ENCODE results near the gene GABRA5. TPM values are rescaled to one million over a fixed set of nuclear protein-coding genes. Genes with fewer than 3 reads are reported as not detected.

The GABRA5 gene
- total RNA-seq, 1 experiment from 2014 or later: not detected

GRCh38 chr15:26981492-26981891 lies 114.6 kb downstream of the GABRA5 start:
- Histone ChIP-seq H3K4me1 (replicated peaks; ENCODE audit: insufficient read depth) (no peaks in the 10 kb centered on the region), H3K4me3 (no peak overlapping the region), H2AFZ (no peak overlapping the region), H3K27me3 (ENCODE audit: insufficient read depth, low read depth) (peaks cover 3% of the 10 kb centered on the region), H3K9me3 (ENCODE audit: insufficient read depth, low read depth) (no peaks in the 10 kb centered on the region), H3K79me2 (ENCODE audit: low read depth) (no peaks in the 10 kb centered on the region), H4K20me1 (ENCODE audit: insufficient read depth) (no peaks in the 10 kb centered on the region), H3K9me2 (ENCODE audit: insufficient read depth) (no peaks in the 10 kb centered on the region), H3F3A (ENCODE audit: insufficient read depth, low read depth) (no peaks in the 10 kb centered on the region), H3K4me2 (no peak overlapping the region), H3K27ac (no peak overlapping the region), H3K36me3 (ENCODE audit: low read depth) (no peaks in the 10 kb centered on the region)
- BruUV-seq (replicated peaks): no TSS peak
- POLR2A ChIA-PET (ENCODE audit: unreplicated experiment): no interaction called here
- CTCF ChIA-PET: no interaction called here
- no peak for DNase-seq
- intact Hi-C loops (cut with micrococcal nuclease; ENCODE audit: unreplicated experiment): no loop called here
- TF ChIP-seq CTCF (conservative IDR thresholded peaks at IDR 0.05) (no peak), EZH2 (IDR thresholded peaks at IDR 0.05; ENCODE audit: low read depth) (no peak)

GRCh38 chr15:26983822-26984221 lies 117.0 kb downstream of the GABRA5 start:
- Histone ChIP-seq H4K20me1 (ENCODE audit: insufficient read depth) (no peaks in the 10 kb centered on the region), H3K4me2 (no peak overlapping the region), H3F3A (ENCODE audit: insufficient read depth, low read depth) (no peaks in the 10 kb centered on the region), H3K9me2 (ENCODE audit: insufficient read depth) (no peaks in the 10 kb centered on the region), H3K36me3 (ENCODE audit: low read depth) (no peaks in the 10 kb centered on the region), H3K79me2 (ENCODE audit: low read depth) (no peaks in the 10 kb centered on the region), H3K4me3 (no peak overlapping the region), H3K27ac (no peak overlapping the region), H2AFZ (no peak overlapping the region), H3K27me3 (ENCODE audit: insufficient read depth, low read depth) (peaks cover 3% of the 10 kb centered on the region), H3K9me3 (ENCODE audit: insufficient read depth, low read depth) (no peaks in the 10 kb centered on the region), H3K4me1 (replicated peaks; ENCODE audit: insufficient read depth) (no peaks in the 10 kb centered on the region)
- BruUV-seq (replicated peaks): no TSS peak
- ChIA-PET POLR2A (ENCODE audit: unreplicated experiment) (no interaction called here), CTCF (no interaction called here)
- intact Hi-C loops (cut with micrococcal nuclease; ENCODE audit: unreplicated experiment): no loop called here
- TF ChIP-seq CTCF (conservative IDR thresholded peaks at IDR 0.05) (peak; percentile 27; the same call in 1 of the 2 replicates), EZH2 (IDR thresholded peaks at IDR 0.05; ENCODE audit: low read depth) (no peak)
- no peak for DNase-seq

GRCh38 chr15:26985050-26985449 lies 118.2 kb downstream of the GABRA5 start:
- no peak overlapping the region for H3K4me3 ChIP-seq
- H3K36me3 ChIP-seq (ENCODE audit: low read depth): no peaks in the 10 kb centered on the region

More at GRCh38 chr15:26985050-26985449, 118.2 kb downstream of the GABRA5 start:
- Histone ChIP-seq H3K79me2 (ENCODE audit: low read depth) (no peaks in the 10 kb centered on the region), H3K4me1 (replicated peaks; ENCODE audit: insufficient read depth) (no peaks in the 10 kb centered on the region), H3K27ac (no peak overlapping the region), H3F3A (ENCODE audit: insufficient read depth, low read depth) (no peaks in the 10 kb centered on the region), H3K27me3 (ENCODE audit: insufficient read depth, low read depth) (peaks cover 3% of the 10 kb centered on the region), H3K9me3 (ENCODE audit: insufficient read depth, low read depth) (no peaks in the 10 kb centered on the region), H3K9me2 (ENCODE audit: insufficient read depth) (no peaks in the 10 kb centered on the region), H2AFZ (no peak overlapping the region), H4K20me1 (ENCODE audit: insufficient read depth) (no peaks in the 10 kb centered on the region), H3K4me2 (no peak overlapping the region)
- TF ChIP-seq CTCF (conservative IDR thresholded peaks at IDR 0.05) (no peak), EZH2 (IDR thresholded peaks at IDR 0.05; ENCODE audit: low read depth) (no peak)
- DNase-seq: no peak
- intact Hi-C loops (cut with micrococcal nuclease; ENCODE audit: unreplicated experiment): no loop called here
- CTCF ChIA-PET: no interaction called here
- POLR2A ChIA-PET (ENCODE audit: unreplicated experiment): no interaction called here
- no TSS peak for BruUV-seq (replicated peaks)
